HepG2 (cell line): Measurements from ENCODE around the gene AKAP9. TPM values are rescaled to one million over a fixed set of nuclear protein-coding genes. Genes with fewer than 3 reads are reported as not detected.
A peak's percentile ranks its signal among the peaks of the same experiment; 100 is the strongest.

ENCODE experiments used
- ATF3 ChIP-seq: sonication (generic); formaldehyde crosslinking; IDR thresholded peaks from 2 replicates; pipeline ENCODE4 v1.4.0; 2020; ENCODE audit warnings: missing genetic modification reagents
- CEBPG ChIP-seq: IDR thresholded peaks from 2 replicates; pipeline ENCODE4 v1.6.1; 2016
- MBD4 ChIP-seq: IDR thresholded peaks from 2 replicates; pipeline ENCODE4 v1.6.1; 2012; ENCODE audit warnings: low read length, inconsistent platforms, borderline replicate concordance
- RNF219 ChIP-seq: sonication (generic); formaldehyde crosslinking; IDR thresholded peaks from 2 replicates; pipeline ENCODE4 v1.5.0; 2020; ENCODE audit warnings: mild to moderate bottlenecking, missing genetic modification reagents
- ZNF232 ChIP-seq: sonication (generic); formaldehyde crosslinking; IDR thresholded peaks from 2 replicates; pipeline ENCODE4 v1.4.0; 2020; ENCODE audit warnings: missing genetic modification reagents, borderline replicate concordance
- ZNF777 ChIP-seq: sonication (generic); formaldehyde crosslinking; IDR thresholded peaks from 2 replicates; pipeline ENCODE4 v1.4.0; 2020; ENCODE audit warnings: missing genetic modification reagents
- polyA plus RNA-seq, 8 experiments: library from polyadenylated mRNA; depleted of rRNA in 3 of 8; stranded (reverse) in 7 of 8; unstranded in 1 of 8; fragments of >200 nt; fragmentation: Illumina TruSeq in 4 of 8; extraction: Trizol in 4 of 8; gene quantifications; 2 replicates each; pipeline versions ENCODE4 v1.2.1 to v1.2.3, GENCODE V29; 2011 to 2016; ENCODE audit warnings: low read depth in 4 of 8, missing spikeins in 1 of 8, mixed read lengths in 1 of 8; ENCODE audit not compliant: insufficient read depth in 1 of 8
- total RNA-seq, 5 experiments: library from RNA; depleted of rRNA; stranded (reverse); fragments of >200 nt; fragmentation: Illumina TruSeq; extraction: Trizol; gene quantifications; 2 replicates each; pipeline ENCODE4 v1.2.3, GENCODE V29; 2016; ENCODE audit warnings: low read depth in 1 of 5
- TF ChIP-seq, protein P1 (sequence below): sonication (generic); formaldehyde crosslinking; IDR thresholded peaks from 2 replicates; pipeline ENCODE4 v1.9.0; 2021; ENCODE audit warnings: mild to moderate bottlenecking, missing genetic modification reagents

Gene AKAP9
- total and polyA plus RNA-seq, 2 of the 13 experiments (the other 11 are each of a cell fraction or from before 2014, with no cell fraction given): 27.6 to 33.1 TPM

DNA sequence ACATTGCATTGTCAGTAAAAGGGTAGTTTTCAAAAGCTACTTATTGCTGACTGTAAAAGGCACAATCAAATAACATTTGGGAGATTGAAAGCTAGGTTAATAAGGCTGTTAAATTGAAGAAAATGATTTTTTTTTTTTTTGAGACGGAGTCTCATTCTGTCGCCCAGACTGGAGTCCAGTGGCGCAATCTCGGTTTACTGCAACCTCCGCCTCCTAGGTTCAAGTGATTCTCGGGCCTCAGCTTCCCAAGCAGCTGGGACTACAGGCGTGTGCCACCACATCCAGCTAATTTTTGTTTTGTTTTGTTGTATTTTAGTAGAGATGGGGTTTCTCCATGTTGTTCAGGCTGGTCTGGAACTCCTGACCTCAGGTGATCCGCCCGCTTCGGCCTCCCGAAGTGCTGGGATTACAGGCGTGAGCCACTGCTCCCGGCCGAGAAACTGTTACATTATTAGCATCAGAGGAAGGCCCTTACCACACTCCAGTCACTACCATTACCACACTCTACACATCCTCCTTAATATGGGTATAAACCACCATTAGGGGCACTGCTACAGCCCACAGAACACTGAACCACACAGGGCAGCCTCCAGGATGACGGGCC, 192.6 kb downstream of the AKAP9 start (continued):
- TF ChIP-seq, protein P1, sequence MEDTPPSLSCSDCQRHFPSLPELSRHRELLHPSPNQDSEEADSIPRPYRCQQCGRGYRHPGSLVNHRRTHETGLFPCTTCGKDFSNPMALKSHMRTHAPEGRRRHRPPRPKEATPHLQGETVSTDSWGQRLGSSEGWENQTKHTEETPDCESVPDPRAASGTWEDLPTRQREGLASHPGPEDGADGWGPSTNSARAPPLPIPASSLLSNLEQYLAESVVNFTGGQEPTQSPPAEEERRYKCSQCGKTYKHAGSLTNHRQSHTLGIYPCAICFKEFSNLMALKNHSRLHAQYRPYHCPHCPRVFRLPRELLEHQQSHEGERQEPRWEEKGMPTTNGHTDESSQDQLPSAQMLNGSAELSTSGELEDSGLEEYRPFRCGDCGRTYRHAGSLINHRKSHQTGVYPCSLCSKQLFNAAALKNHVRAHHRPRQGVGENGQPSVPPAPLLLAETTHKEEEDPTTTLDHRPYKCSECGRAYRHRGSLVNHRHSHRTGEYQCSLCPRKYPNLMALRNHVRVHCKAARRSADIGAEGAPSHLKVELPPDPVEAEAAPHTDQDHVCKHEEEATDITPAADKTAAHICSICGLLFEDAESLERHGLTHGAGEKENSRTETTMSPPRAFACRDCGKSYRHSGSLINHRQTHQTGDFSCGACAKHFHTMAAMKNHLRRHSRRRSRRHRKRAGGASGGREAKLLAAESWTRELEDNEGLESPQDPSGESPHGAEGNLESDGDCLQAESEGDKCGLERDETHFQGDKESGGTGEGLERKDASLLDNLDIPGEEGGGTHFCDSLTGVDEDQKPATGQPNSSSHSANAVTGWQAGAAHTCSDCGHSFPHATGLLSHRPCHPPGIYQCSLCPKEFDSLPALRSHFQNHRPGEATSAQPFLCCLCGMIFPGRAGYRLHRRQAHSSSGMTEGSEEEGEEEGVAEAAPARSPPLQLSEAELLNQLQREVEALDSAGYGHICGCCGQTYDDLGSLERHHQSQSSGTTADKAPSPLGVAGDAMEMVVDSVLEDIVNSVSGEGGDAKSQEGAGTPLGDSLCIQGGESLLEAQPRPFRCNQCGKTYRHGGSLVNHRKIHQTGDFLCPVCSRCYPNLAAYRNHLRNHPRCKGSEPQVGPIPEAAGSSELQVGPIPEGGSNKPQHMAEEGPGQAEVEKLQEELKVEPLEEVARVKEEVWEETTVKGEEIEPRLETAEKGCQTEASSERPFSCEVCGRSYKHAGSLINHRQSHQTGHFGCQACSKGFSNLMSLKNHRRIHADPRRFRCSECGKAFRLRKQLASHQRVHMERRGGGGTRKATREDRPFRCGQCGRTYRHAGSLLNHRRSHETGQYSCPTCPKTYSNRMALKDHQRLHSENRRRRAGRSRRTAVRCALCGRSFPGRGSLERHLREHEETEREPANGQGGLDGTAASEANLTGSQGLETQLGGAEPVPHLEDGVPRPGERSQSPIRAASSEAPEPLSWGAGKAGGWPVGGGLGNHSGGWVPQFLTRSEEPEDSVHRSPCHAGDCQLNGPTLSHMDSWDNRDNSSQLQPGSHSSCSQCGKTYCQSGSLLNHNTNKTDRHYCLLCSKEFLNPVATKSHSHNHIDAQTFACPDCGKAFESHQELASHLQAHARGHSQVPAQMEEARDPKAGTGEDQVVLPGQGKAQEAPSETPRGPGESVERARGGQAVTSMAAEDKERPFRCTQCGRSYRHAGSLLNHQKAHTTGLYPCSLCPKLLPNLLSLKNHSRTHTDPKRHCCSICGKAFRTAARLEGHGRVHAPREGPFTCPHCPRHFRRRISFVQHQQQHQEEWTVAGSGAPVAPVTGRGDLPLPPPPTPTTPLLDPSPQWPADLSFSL (CRISPR knock-in tag): 0 out of 2 replicates have a peak, but pooled peaks have one; percentile 55
- no peak for TF ChIP-seq ZNF777 (CRISPR knock-in tag)
- TF ChIP-seq ZNF232 (CRISPR knock-in tag): no peak
- no peak for TF ChIP-seq ATF3 (CRISPR knock-in tag)
- TF ChIP-seq CEBPG (CRISPR knock-in tag): 0 out of 2 replicates have a peak, but pooled peaks have one; percentile 17
- no peak for TF ChIP-seq MBD4
- no peak for TF ChIP-seq RNF219 (CRISPR knock-in tag)
